GM18519 (cell line): Measurements from ENCODE around the gene LDLRAD1.
"Not testable (repeated sequence)": the region's sequence is repeated elsewhere in the genome, so short reads cannot be mapped to it uniquely, and the experiment has no call there.

Source experiments
- ATAC-seq: cut with Tn5 transposase; IDR thresholded peaks from one replicate; pipeline ENCODE4 v1.9.1; 2021; ENCODE audit warnings: mild to moderate bottlenecking, moderate library complexity; ENCODE audit not compliant: unreplicated experiment, low FRiP score

LDLRAD1 gene

DNA sequence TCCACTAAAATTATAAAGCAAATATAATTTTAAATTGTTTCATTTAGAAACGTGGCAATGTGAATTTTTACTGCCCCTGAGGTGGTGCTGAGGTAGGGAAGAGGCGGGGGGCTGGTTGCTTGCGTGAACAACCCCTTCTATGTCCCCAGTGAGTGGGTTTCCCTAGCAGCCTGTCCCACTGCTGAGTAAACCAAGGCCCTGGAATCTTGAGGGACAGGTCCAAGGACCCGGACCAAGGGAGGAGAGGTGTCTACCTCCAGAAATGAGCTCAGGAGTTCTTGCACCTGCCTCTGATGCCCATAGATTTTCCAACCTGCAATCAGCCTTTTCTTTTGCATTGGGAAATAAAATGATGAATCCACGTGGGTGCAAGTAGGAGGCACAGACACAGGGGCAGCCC is 649 bp upstream of the LDLRAD1 start:
- ATAC-seq, result no peak

DNA sequence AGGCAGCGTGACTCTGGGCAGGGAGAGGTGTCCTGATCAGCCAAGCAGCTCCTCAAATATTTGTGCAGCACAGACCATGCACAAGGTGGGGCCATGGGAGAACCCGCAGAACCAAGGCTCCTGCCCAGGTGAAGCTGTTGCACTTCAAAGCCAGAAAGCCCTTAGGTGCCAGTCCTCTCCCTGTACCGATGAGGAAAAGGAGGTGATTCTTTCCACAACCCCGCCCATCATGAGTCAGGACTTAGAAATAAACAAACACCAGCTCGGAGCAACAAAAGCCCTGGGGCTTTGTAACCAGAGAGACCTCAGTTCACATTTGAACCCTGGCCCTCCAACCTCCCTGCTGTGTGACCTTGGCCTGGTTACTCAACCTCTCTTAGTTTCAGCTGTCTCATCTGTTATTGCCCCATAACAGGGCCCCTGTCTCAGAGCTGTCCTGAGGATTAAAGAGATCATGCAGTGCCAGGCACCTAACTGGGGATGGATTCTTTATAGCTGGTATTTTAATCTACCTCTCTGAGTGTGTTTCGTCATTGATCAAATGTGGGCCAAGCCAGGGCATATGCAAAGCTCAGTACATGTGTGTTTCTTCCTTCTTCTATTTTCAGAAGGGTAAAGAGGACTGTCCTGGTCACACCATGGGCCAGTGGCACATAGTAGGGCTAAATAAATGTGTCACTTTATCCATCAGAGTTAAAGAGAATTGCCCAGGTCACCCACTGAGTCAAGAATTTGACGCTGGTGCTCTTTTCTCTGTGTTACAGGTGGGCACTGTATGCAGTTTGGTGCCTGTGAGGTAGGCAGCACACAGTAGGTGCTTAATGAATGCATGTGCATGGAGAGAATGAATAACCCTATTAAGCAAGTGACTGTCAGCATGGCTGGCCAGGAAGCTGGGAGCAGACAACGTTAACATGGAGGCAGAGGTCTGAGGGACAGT is 1.4 kb downstream of the LDLRAD1 start:
- ATAC-seq, result no peak

DNA sequence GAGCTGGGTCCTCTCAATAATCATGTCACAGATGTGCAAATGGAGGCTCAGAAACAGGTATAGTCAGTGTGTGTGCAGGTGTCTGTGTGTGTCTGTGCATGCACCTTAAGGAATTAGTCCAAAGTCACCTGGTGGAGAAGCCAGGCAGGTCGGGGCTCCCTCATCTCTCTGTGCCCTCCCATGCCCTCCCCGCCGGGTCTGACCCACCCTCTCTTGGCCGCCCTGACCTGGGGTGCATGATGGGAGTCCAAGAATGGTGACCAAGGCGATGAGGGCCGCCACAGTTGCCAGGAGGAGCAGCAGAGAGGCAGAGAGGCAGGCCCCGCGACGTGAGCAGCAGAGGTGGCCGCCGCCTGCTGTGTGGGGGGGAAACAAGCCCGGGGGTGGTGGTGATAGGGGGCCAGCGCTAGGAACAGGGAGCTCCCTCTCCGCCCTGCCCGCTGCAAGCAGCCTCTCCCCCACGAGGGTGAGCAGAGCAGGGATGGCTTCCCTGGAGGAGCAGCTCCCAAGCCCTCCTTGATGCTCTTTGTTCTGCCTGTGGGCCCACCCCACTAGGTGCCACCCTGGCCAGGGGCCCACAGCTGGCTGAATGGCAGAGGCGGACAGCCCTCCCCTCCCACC is 3.9 kb downstream of the LDLRAD1 start:
- ATAC-seq, result no peak

DNA sequence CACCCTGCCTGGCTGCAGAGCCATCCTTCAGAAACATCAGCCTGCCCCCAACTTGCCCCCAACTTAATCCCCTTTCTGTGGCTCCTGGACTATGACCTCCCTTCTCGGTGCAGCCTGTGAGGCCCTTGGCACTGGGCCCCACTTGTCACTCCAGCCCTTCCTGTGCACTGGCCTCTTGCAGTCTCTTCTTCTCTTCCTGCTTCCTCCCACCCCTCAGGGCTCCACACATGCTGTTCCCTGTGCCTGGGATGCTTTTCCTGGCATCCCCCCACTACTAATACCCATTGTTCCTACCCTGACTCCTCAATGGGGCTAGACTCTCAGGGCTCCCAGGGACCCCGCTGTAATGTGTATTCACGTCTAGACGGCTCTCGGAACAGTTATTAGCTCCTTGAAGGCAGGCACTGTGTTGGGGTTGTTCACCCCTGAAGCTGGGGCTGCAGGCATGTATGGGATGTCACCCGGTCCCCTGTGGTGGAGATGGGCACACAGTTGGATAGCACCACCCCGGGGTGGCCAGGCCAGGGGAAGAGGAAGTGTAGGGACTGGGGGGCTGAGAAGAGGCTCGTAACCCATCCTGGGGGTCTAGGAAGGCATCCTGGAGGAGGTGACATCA is 4.5 kb downstream of the LDLRAD1 start:
- ATAC-seq, result no peak

DNA sequence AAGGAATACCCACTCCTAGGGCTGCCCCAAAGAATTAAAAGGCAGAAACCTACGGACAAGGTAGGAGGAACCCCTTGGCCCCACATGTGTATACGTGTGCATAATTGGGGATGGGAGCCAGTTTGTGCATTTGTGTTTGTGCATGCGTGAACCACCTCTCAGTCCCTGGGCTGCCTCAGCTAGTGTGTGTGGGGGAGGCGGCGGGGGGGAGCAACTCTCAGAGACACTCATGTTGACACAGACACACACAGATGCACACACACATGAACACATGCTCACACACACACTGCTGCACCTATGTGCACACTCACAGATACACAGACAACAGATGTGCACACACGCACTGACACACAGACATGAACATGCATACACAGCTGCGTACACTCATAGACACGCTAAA is 5.1 kb downstream of the LDLRAD1 start:
- ATAC-seq, result no peak

DNA sequence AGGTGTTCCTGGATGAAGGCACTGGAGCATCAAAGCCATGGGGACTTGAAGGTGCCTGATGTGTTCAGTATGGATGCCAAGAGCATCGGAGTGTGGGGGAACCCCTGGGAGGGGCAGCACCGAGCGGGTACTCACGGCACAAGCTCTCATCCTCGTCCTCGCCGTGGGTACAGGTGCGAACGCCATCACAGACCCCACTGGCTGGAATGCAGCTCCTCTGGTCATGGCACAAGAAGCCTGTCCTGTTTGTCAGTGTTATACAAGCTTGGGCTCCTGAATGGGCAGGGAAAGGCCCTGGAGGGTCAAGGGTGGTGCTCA is 6.0 kb downstream of the LDLRAD1 start:
- no peak for ATAC-seq

DNA sequence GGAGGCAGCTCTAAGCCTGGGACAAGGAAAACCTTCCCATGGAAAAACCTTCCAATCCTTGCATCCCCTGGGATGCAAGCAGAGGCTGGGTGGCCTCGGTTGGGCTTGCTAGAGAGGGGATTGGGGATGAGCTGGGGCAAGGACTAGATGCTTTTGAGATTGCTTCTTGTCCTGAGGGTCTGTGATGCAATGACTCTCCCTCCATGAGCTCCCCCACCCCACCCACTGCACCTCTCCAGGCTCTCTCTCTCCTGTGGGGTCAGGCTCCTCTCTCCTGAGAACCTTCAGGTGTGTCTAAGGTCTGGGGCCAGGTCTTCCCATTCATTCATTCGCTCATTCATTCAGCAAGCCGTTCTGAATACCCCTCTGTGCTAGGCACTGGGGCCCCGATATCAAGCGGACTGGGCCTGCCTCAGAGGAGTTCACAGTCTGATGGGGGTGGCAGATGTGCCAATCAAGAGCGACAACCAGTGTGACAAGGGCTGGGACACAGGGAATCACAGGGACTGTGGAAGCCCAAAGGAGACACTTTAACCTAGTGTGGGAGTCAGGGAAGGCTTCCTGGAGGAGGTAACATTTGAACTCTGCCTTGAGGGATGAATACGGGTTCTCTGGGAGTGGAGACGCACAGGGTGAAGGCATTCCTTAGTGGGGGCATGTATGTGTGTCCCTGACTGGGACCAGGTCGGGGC is 6.5 kb downstream of the LDLRAD1 start:
- no peak for ATAC-seq

DNA sequence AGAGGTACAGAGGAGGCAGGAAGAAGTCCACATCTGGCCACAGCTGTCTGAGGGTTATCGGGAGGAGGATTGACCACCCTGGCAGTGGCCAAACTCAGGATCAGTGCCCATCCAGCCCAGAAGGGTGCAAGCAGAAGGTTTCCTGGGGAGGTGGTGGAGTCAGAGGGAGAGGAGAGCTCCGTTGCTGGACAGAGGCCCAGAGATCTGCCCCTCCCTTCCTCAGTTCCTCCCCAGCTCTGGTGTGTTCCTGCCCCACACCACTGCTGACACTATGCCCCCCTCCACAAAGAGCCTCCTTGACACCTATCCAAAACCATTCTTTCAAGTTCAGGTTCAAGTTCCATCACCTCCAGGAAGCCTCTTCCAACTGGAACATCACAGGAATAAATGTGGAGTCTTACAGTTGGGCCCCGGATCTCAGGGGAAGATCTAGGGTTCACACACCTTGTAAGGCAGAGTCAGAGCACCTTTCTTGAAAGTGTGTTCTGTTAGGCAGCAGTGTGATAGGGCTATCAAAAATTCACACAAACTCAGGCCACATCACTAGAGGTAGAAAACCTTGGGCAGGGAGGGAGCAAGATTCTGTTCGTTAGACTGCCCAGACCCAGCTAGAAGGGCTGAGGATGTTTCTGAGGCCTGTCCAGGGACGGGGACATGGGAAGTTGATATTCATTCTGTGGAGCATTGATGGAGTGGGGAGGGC is 7.4 kb downstream of the LDLRAD1 start:
- no peak for ATAC-seq

DNA sequence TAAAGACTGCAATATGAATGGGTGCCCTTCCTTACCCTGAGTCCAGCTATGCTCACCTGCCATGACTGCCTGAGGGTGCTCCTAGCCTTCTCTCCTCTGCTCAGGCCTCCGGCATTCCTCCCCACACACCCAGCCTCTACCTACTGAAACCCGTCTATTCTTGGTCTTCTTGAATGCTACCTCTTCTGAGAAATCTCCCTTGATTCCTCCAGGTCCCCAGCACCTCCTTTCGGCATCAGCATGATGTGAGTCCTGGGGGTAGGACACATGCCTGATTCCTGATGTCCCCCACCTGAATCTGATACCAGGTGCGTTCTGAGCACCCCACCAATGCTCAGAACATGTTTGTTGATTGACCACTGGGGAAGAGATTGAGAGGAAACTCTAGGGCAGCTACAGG is 8.6 kb downstream of the LDLRAD1 start:
- ATAC-seq, result no peak

DNA sequence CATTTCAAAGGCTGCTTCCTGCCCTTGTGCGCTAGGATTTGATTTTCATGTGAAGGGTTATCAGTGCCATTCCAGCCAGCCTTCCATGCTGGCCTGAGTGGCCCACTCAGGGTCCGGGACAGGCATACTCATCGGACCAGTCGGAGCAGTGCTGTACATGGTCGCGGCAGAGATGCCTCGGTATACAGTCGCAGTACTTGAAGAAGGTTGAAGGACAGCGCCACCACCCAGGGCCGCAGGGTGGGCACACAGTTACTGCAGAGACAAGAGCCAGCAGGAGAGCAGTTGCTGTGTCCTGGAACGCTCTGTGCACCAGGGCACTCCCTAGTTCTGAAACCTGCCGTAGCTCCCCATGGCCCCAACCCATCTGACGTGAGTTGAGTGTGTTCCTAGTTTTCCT is 9.1 kb downstream of the LDLRAD1 start:
- ATAC-seq, result no peak

DNA sequence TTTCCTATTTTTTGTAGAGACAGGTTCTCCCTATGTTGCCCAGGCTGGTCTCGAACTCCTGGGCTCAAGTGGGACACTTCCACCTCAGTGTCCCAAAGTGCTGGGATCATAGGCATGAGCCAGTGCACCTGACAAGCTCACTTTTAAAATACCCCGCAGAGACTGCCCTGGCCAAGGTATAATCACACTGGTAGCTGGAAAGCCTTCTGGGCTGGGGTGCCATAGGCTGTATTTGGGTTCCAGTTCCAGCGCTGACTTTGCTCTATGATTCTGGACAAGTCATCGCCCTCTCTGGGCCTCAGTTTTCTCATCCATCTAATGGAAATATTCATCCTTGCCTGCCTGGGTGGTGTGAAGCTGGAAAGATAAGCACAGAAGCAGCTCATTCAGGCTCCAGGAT is 10.4 kb downstream of the LDLRAD1 start:
- ATAC-seq, result no peak

DNA sequence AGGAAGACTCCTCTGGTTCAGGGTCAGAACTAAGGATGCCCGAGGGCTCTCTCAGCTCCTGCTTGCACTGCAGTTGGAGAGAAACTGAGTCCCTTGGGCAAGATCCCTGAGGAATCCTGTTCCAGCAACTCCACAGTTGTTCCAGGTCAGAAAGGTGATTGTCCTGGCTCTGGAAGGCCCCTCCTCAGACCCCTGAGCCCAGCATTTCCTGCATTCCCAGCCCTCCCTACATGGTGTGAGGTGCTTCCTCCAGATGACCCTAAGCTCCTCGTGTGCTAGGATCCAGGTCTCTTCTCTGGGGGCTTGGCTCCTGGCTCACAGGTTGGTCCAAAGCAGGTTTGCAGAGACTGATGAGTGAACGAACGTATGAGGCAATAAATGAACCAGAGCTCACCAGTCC is 11.5 kb downstream of the LDLRAD1 start:
- no peak for ATAC-seq

DNA sequence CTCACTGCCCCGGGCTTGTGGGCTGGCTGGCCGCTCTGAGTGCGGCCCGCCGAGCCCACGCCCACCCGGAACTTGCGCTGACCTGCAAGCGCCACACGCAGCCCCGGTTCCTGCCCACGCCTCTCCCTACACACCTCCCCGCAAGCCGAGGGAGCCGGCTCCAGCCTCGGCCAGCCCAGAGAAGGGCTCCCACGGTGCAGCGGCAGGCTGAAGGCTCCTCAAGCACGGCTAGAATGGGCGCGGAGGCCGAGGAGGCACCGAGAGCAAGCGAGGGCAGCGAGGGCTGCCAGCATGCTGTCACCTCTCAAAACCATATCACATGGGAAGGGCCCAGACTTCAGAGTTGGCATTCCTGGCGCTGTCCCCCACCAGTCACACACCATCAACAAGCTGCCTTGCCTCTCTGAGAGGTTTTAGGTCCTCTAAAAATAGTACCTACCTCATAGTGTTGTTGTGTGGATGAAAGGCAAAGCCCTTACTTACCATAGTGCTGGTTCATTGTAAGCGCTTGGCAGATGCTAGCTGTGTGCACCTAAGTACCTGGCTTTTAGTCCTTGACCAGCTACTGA is 13.4 kb downstream of the LDLRAD1 start:
- ATAC-seq, result no peak

DNA sequence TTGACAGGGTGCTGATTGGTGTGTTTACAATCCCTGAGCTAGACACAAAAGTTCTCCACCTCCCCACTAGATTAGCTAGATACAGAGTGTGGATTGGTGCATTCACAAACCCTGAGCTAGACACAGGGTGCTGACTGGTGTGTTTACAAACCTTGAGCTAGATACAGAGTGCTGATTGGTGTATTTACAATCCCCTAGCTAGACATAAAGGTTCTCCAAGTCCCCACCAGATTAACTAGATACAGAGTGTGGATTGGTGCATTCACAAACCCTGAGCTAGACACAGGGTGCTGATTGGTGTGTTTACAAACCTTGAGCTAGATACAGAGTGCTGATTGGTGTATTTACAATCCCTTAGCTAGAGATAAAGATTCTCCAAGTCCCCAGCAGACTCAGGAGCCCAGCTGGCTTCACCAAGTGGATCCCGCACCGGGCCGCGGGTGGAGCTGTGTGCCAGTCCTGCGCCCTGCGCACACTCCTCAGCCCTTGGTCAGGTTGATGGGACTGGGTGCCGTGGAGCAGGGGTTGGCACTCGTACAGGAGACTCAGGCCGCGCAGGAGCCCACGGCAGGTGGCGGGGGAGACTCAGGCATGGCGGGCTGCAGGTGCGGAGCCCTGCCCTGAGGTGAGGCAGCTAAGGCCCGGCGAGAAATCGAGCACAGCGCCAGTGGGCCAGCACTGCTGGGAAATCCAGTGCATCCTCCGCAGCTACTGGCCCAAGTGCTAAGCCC is 14.1 kb downstream of the LDLRAD1 start:
- ATAC-seq, result not testable (repeated sequence)

DNA sequence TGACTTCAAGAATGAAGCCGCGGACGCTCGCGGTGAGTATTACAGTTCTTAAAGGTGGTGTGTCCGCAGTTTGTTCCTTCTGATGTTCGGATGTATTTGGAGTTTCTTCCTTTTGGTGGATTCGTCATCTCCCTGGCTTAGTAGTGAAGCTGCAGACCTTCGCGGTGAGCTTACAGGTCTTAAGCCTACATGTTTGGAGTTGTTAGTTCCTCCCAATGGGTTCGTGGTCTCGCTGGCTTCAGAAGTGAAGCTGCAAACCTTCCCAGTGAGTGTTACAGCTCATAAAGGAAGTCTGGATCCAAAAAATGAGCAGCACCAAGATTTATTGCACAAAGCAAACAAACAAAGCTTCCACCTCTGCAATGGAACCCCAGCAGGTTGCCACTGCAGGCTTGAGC is 14.7 kb downstream of the LDLRAD1 start:
- no peak for ATAC-seq

DNA sequence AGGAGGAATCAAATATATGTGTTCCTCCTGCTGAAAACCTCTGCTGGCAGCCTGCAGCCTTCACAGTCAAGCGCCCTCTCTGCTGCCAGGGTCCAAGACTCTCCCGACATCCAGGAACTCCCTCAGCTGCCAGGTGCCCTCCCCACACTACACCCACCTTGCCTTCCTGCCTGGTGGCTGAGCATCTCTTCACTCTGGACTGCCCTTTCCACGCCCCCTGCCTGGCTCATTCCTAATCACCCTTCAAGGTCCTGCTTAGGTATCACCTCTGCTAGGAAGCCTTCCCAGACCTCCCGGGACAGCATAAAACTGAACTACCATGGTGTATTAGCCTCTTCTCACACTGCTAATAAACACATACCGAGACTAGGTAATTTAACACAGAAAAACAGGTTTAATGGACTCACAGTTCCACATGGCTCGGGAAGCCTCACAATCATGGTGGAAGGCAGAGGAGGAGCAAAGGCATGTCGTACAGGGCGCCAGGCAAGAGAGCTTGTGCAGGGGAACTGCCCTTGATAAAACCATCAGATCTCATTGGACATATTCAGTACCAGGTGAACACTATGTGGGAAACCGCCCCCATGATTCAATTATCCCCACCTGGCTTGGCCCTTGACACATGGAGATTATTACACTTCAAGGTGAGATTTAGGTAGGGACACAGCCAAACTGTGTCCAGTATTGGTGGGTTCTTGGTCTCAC is 15.3 kb downstream of the LDLRAD1 start:
- ATAC-seq, result no peak

DNA sequence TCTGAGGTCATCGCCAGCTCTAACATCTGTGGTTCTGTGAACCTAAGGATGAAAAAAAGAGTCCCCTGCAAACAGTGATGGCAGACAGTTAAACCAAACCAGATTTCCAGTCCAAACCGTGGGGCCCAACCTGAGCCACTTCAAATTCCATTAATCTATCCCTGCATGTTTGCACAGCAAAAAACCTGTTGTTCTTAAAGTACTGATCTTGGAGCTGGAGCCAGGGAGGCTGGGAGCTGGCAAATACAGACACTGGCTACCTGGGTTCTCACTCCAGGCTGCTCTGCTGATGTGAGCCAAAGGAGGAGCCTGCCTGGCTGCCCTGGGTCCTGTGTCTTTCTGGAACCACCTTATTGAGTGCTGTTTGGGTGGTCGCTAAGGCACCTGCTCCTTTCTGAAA is 16.4 kb downstream of the LDLRAD1 start:
- ATAC-seq, result no peak

DNA sequence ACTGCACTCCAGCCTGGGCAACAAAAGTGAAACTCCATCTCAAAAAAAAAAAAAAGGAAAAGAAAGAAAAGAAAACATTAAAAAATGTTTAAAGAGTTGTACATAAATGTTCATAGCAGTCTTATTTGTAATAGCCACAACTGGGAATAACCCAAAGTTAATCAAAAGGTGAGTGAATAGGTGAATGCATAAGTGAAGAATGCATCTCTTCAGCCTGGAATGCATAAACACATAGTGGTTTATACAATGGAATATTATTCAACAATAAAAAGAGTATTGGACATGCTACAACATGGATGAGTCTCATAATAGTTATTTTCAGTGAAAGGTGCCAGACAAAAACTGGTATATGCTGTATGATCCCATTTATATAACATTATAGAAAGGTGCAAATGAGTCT is 18.1 kb downstream of the LDLRAD1 start:
- ATAC-seq, result no peak

DNA sequence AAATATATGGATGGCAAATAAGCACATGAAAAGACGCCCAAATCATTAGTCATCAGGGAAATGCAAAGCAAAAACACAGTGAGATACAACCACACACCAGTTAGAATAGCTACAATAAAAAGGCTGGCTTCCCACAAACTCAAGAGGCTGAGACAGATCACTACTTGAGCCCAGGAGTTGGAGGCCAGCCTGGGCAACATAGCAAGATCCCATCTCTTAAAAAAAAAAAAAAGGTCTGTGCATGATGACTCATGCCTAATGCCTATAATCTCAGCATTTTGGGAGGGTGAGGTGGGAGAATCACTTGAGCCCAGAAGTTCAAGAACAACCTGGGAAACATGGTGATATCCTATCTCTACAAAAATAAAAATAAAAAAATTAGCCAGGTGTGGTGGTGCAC is 19.8 kb downstream of the LDLRAD1 start:
- ATAC-seq, result no peak
